HG03457 (cell line): Measurements from ENCODE around the gene DGCR6L.

ENCODE experiments used
- ATAC-seq: cut with Tn5 transposase; IDR thresholded peaks from one replicate; pipeline ENCODE4 v1.9.1; 2021; ENCODE audit warnings: moderate number of reproducible peaks; ENCODE audit not compliant: unreplicated experiment

The DGCR6L gene

DNA sequence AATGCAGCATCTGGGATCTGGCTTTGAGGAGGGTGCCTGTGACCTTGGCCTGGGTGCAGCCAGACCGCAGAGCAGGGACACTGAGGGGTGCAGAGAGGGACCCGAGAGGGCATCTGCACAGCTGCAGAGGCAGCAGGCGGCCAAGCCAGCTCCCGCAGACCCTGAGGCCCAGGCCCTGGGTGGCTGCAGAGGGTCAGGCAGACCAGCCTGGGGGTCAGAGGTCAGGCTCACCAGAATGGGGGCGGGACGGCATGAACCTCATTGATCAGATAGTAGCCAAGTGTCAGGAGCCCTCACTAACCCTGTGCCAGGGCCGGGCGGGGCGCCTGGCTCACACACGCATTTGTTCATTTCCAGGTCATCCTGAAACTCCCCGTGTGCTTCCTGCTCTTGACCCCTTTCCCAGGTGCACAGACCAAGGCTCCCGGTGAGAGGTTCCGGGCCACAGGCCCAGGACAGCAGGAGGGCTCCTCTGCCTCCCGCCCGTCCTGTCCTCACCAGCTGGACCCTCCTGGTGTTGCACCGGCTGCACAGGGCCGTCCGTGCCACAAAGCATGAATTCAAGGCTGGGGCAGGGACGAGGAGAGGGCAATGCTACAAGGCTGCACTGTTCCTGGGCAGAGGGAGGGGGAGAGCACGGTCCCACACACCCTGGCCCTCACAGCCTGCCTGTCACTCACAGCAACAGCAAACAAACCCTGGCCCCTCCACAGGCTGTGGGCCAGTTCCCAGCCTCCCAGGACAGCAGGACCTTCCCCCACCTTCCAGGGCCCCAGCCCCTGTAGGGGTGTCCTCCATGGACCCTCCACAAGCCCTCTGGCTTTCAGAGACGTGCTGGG lies 55.0 kb downstream of the DGCR6L start:
- no peak for ATAC-seq
